C1 segment of cervical spinal cord (tissue), 14 donors: ENCODE results near the gene MOXD1.
A peak's percentile ranks its signal among the peaks of the same experiment; 100 is the strongest.

Experiments
- DNase-seq, 14 donors: peaks; one replicate each; lab custom pipeline; 2025; lab: John Stamatoyannopoulos, UW

The MOXD1 gene

DNA sequence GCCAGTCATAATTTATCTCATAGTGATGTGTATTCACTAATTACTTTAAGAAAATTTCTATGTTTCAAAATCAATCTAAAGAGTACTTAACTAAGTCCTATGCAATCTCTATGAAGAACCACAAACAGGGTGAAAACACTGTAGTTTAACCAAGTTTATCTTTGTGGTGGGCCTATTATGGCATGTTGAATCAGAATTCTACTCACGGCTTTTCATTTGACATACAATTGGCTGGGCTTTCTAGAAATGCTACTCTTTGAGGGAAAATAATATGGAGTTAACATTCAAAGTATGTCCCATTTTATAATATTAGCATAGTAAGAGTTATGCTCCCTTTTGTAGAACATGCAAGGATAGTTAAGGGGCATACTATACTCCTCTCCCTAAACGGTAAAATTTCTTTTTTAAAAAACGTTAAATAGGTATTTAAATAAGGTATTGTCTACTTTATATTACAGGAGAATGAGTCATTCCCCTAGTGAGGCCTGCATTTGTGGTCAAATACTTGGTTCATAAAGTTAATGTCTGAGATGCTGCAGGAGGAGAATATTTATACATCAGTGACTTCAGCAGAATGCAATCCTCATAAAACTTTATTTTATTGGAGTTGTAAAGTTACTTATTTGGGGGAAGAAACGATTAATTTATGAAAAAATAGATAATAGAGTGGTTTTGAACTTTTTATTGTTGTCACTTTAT, 1.8 kb downstream of the MOXD1 start:
- no peak for DNase-seq

DNA sequence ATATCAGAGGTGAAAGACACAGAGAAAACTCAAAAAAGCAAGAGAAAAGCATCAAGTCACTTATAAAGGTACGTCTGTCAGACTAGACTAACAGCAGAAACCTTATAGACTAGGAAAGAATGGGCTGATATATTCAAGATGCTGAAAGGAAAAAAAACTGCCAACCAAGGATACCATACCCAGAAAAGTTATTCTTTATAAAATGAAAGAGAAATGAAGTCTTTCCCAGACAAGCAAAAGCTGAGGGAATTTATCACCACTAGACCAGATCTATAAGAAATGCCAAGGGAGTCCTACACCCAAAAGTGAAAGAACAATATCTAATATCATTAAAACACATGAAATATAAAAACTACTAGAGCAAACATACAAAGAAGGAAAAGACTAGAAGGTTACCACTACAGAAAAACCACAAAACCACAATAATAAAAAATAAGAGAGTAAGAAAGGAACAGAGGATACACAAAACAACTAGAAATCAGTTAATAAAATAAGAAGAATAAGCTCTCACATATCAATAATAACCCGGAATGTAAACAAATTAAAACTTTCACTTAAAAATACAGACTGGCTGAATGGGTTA, 6.2 kb downstream of the MOXD1 start:
- no peak for DNase-seq

DNA sequence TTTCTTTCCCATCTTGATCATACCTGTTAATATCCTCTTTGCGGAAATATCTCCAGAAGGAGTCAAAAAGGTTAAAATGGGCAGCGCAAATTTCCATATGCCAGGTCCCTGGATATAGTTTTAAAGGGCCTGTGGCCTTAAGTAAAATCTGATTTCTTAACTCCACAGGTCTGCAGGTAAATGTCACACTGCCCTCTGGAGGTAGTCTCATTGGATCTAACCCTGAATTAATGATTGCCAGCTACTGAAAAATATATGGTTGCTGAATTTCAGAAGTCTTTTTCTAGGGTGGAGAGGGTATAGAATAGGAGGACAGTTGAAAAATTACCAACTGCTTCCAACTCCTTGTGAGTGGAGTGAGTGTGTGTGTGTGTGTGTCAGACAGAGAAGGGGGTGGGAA, 8.5 kb downstream of the MOXD1 start:
- DNase-seq = no peak

DNA sequence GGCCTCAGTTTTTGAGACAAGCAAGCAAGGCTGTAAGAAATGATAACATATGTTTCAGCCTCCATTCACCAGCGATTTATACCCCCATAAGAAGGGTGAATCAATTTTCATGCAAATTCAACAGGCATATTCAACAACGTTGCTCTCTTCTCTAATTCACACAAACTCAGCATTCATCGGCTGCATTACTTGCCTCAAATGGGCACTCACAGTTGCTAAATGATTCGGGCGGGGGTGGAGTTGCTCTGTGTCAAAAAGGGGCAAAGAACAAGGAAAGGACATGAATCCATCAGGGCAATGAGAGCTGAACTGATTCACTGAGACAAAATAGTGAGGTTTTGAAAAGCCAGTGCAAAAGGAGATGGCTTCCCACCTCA, 9.0 kb downstream of the MOXD1 start:
- no peak for DNase-seq

DNA sequence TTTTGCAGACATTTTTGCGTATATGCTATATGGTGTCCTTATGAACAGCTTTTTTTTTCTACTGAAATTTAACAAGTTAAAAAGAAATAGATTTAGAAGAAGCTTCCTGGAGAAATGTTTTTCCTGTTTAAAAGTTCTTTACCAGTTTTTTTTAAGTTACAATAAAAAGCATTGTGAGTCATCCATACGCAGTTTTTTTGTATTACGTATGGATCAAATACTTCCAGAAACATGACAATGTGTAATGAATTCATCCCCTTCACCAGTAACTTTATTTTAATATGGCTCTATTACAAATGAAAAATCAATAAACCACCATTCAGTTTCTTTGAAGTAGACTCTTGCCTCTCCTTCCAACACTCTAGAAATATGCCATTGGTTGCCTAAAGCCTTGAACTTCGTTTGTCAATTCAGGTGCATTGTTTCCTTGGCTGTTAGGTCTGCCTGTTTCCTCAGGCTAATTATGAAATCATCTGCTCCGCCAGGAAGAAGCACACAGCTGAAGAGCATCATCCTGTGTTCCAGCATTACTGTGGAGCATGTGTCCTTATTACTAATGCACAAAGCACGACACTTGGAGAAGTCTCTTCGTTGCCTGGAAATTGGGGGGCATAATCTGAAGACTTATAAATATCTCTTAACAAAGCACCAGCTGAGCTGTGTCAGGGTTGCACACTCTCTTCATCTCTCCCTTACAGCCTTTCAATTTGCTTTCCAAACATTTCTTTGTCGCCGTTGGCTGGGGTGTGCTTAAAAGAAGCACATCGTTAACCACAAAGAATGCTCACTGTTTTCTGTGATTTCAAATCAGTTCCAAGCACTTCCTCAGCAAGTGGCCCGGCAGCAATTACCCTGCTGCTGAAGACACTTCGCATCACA, 9.6 kb downstream of the MOXD1 start:
- DNase-seq = peak in 1 of 14 donors; percentile 4

DNA sequence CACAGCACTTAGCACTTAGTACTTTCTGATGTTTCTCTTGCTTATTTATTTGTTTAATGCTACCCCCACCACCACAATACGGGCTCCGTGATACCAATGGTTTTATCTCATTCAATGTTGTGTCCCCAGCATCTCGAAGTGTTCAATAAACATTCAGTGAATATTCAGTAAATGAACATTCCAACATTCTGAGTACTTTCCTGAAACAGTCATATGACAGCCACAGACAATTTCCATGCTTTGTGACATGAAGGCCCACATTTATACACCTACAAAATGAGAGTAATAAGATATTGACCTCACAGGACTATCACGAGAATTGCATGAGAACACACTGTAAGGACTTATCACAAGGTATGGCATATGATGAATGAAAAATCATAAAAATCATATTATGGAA, 10.8 kb downstream of the MOXD1 start:
- no peak for DNase-seq

DNA sequence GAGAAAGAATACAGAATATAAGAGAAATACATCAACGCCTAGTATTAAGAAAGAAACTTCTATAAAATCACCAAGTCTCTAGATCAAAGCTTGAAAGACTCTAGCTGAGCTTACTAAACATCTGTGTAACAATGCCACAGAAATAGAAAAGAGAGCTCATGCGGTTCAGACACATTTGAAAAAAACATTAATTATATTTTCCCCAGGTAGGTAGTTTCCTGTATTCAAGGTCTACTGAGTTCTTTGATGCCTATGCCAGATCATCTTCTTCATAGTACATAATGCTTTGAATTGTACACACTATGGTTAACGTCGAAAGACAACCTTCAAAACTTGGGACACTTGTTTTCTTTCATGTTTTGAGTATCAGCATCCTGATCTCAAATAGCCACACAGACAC, 11.3 kb downstream of the MOXD1 start:
- DNase-seq = no peak

DNA sequence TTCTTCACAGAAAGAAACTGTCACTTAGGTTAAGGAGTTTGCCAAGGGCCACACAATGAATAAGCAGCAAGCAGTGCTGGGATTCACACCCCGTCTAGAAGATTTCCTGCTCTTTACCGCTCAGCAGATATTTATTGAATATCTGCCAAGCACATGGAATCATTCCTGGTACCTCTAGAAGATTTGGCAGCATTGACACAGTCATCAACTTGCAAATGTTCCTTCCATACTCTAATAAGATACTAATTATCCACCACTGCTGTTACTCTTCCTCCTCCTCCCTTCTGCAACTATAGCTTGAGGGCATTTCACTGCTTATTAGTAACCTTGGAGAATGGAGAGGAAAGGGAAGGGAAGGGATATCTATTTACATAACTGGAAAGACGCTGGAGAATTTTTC, 13.0 kb downstream of the MOXD1 start:
- no peak for DNase-seq

DNA sequence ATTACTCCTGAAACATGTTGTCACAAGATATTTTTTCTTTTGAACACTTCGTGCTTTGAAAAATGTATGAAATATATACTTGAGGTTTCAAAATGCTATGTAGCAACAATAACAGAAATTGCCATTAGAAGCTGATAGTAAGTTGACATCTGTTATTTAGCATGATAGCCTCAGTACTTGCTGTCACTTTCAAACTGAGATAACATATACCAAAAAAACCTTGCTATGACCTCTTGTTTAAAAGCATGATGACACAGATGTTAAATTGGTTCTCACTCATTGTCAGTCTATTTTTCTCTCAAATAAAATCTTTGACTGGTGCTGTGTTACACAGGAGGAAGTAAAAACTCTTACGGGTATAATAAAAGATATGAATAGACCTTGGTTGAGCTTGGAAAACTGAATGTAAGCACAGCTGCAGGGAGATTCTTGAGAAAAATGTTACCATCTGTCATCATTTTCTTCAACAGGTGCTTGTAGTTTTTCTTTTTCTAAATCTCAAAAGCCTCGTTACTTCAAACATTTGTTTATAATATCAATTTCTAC, 18.6 kb downstream of the MOXD1 start:
- DNase-seq = no peak

DNA sequence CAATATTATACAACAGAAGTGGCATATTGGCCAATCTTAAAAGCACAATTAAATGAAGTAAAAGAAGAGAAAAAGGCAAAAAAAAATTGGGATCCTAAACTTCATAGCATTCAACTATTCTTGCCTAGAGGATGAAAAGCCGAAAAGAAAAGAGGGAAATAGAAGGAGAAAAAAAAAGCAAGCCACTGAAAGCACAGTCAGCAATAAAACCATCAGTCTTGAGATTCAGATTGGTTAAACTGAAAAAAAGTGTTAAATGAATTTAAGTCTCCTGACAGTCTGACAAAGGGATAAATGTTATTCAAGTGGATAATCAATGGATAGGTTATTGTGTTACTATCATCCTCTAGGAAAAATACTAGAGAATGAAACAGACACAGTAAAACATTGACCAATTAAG, 19.9 kb downstream of the MOXD1 start:
- no peak for DNase-seq

DNA sequence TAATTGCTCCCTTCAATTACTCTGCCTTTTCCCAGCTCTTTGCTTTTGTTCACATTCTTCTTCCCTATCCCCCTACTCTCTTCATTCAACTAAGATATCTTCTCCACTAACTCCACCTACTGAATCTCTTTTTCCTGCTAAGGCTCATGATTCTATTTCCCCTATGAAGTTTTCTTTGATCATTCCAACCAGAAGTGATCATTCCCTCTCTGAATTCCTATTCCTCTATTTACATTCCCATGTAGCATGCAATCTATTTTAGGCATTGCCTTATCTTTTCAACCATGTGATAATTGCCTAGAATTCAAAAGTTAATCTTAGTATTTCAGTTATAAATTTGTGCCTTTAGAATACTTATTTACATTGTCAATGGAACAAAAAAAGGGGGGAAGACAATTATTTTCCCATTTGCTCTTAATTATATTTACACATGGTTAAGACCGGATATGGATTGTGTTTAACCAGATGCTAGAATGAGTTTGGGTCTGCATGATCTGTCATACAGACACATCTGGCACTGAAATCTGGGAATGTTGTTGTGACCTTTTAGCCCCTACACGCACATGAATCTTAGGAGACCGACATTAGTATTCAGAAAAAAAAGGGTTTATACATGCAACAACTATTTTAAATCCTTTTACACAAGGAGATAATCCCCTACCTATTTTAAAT, 20.8 kb downstream of the MOXD1 start:
- DNase-seq = no peak

DNA sequence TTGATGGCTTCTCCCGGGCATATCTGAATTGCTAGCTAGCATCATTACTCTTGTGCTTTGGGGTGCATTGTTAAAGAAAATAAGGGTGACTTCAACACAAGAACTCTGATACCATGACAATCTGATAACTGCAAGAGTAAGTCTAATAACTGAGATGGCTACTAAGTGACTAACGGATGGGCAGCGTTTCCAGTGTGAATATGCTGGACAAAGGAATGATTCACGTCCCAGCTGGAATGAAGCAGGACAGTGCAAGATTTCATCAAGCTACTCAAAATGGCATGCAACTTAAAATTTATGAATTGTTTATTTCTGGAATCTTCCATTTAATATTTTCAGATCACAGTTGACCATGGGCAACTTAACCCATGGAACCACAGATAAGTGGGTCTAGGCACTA, 31.7 kb downstream of the MOXD1 start:
- peak in 1 of 14 donors; percentile 4 for DNase-seq

DNA sequence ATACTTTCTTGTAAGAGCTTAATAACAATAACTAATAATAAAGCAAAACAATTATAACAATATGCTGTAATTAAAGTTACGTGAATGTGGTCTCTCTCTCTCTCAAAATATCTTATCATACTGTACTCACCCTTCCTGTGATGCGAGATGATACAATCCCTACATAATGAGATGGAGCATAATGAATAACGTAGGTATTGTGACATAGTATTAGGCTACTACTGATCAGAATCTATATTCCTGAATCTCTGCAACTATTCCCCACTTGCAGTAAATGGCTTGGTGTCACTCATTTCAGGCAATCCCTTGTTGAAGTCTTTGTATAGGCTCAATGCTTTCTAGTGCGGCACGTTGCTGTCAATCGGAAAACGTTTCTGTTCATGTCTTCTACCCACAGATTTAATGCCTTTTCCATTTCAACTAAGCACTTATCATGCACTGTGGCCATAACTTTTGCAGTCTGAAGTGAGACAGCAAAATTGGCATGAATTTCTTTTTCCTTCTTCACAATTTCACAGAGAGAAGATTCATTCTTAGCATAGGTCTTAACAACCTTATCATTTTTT, 32.3 kb downstream of the MOXD1 start:
- DNase-seq = no peak

DNA sequence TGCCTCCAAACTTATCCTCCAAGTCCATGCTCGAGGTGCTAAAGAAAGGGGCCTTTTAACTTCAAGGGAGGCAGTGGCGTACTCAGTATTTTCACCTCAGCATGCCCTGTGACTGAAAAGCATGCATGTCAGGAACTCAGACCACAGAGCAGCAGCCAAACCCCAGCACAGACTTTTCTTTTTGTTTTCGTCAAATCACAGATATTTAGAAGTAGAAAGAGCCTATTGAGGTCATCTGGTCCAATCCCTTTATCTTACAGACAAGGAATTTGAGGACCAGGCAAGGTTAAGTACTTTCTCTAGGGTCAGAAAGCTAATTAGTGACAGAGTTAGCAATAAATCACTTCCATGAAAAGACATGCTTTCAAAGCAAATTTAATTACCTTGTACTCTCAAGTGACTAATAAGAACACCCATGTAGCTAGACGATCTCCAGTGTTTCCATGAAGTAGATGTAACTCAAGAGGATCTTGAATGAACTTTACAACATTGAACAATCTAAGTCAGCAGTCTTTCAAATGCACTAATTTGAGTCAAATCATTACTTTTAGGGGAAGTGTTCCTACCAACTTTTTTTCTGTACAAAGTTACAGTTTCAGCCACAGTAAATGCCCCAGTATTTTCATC, 35.9 kb downstream of the MOXD1 start:
- DNase-seq = no peak

DNA sequence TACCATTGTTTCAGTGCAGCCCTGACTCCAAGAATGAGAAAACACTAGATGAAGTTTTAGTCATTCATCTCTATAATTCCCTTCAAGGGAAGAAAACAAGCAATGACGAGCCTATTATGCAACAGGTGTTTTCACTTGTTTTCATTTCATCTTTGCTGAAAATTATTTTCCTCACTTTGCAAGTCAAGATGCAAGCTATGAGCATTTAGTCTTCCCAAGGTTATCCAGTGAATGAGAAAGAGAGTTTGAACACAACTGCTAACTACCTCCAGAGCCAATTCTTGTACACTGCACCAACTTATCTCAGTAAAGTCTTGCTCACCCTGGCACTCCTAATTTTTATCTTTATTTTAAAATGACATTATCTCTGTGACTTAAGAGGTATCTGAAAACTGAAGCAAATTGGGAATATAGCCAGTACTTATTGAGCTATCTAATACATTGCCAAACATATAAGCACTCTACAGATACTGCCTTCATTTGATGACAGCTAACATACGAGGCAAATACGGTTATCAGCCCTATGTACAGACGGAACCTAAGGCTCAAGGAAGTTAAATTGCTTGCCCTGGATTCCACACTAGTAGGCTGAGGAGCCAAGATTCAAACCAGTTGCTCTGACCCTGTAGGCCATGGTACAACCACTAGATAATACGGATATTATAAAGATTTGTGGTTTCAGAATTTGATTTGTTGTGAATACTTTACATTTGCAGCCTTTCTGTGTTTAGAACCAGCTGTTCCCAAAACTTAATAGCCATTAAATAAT, 36.8 kb downstream of the MOXD1 start:
- no peak for DNase-seq

DNA sequence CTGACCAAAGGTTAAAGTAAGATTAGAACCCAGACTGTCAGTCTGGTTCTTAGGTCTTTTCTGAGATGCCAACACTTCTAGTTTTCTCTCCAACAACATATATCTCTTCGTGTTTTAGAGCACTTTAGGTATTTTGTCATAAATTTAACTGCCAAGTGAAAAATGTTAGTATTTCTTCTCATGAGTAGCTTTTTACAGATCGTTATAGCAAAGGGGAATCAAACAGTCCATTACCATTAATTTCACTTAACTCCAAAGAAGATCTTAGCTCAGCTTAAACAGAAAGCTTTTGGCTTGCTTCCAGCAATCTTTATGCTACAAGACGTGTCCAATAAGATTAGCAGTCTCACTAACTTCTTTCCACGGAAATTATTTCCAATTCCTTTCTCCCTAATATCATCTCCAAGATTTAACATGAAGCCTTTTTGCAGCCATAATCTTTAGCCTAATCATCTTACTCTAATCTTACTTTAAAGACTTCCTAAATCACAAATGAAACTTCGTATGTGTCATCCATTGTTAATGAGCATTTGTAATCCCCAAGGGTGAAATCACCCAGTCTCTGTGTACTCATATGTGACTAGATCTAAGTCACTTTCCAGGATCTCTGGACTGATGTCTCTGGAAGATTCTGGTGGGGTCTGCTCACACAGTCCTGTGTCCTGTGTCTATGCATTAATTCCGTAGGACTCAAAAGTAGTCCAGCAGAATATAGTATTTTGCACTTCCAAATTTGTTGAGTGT, 38.7 kb downstream of the MOXD1 start:
- no peak for DNase-seq

DNA sequence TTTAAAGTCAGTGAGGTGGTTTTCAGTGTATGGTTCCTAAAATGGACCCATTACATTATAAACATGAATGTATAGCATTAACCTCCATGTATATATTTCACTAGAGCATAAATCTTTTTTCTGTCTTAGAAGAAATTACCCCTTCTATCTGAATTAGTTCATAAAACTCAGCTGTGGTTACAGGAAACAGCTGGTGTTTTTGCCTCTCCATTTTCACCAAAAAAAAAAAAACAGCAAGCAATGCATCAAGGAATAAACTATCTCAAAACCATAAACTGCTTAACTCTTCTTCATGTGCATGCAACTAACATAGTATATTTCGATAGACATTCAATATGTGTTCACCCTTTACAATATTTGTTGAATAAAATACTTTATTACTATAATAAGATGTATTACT, 40.2 kb downstream of the MOXD1 start:
- no peak for DNase-seq

DNA sequence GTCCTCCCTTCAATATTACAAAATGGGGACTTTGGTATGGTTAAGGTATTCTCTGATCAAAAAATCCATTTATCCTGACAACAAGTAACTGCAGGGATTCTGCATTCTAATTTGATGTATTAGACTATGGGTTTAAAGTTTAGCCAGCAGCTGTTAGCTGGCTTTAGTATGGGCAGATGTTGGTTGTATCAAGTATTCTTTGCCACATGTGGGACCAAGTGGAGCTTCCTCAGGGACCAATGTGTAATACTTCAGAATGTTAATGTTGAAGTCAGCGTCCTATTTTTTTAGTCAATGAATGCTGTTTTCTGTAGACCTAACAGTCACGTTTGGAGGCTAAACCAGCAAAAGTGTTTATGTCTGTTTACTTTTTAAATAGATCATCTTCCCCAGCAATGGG, 41.4 kb downstream of the MOXD1 start:
- DNase-seq = no peak

DNA sequence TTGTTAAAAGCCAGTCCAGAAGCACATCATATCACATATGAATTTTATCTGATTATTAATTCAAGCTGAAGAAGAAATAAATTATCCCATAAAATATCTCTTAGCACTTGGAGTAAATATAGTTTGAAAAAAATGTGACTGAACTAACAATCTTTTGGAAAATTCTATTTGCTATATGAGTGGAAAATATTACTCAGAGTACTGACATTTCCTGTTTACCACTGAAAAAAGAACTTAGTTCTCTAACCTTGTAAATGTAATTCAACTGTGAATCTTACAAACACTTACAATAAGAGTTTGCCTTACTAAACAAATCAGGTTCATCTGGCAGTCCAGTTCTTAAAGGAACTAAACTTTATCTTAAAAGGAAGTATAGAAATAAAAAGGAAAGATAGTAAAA, 44.2 kb downstream of the MOXD1 start:
- DNase-seq = no peak
